GM12878 (cell line): ENCODE results near the gene LILRB4. TPM values are rescaled to one million over a fixed set of nuclear protein-coding genes. Genes with fewer than 3 reads are reported as not detected.

Experiments
- ATF7 ChIP-seq: fragments of 450-650 bp; IDR thresholded peaks from 2 replicates; pipeline ENCODE4 v1.6.1; 2016; ENCODE audit warnings: low read depth, mild to moderate bottlenecking
- CEBPZ ChIP-seq: fragments of 150-350 bp; IDR thresholded peaks from 2 replicates; pipeline ENCODE4 v1.6.1; 2016; ENCODE audit warnings: low read depth, low read length
- CREM ChIP-seq: IDR thresholded peaks from 2 replicates; pipeline ENCODE4 v1.6.1; 2014; ENCODE audit warnings: antibody characterized with exemption, low read depth
- HDAC6 ChIP-seq: fragments of 200-600 bp; sonication (generic); IDR thresholded peaks from one replicate; pipeline ENCODE4 v1.8.0; 2017; ENCODE audit warnings: antibody characterized with exemption; ENCODE audit not compliant: unreplicated experiment
- HDGF ChIP-seq: fragments of 450-650 bp; IDR thresholded peaks from 2 replicates; pipeline ENCODE4 v1.6.1; 2016; ENCODE audit warnings: antibody characterized with exemption
- KLF5 ChIP-seq: fragments of 450-650 bp; IDR thresholded peaks from 2 replicates; pipeline ENCODE4 v1.6.1; 2014; ENCODE audit warnings: mild to moderate bottlenecking; ENCODE audit not compliant: partially characterized antibody
- LARP7 ChIP-seq: fragments of 450-650 bp; IDR thresholded peaks from 2 replicates; pipeline ENCODE4 v1.6.1; 2017; ENCODE audit warnings: mild to moderate bottlenecking
- MXI1 ChIP-seq: fragments of 150-350 bp; IDR thresholded peaks from 2 replicates; pipeline ENCODE4 v1.6.1; 2011; ENCODE audit warnings: low read depth, mild to moderate bottlenecking, inconsistent platforms, low read length, improper control_type of control experiment
- NFIC ChIP-seq: IDR thresholded peaks from 2 replicates; pipeline ENCODE4 v1.6.1; 2012; ENCODE audit warnings: low read depth, mild to moderate bottlenecking, inconsistent platforms, low read length, moderate library complexity
- NFYA ChIP-seq: IDR thresholded peaks from 2 replicates; pipeline ENCODE4 v1.6.1; 2011; ENCODE audit warnings: low read depth, mild to moderate bottlenecking, low read length, improper control_type of control experiment, borderline replicate concordance
- PML ChIP-seq: IDR thresholded peaks from 2 replicates; pipeline ENCODE4 v1.6.1; 2012; ENCODE audit warnings: low read length, inconsistent platforms
- RB1 ChIP-seq: fragments of 450-650 bp; formaldehyde crosslinking; IDR thresholded peaks from 2 replicates; pipeline ENCODE4 v1.6.1; 2017; ENCODE audit warnings: mild to moderate bottlenecking, borderline replicate concordance
- RELA ChIP-seq: fragments of 450-650 bp; IDR thresholded peaks from 2 replicates; pipeline ENCODE4 v1.8.0; 2014; ENCODE audit warnings: borderline replicate concordance; ENCODE audit not compliant: partially characterized antibody
- RELB ChIP-seq: fragments of 450-650 bp; IDR thresholded peaks from 2 replicates; pipeline ENCODE4 v1.6.1; 2017; ENCODE audit warnings: low read depth, mild to moderate bottlenecking, moderate library complexity
- TARDBP ChIP-seq: IDR thresholded peaks from 2 replicates; pipeline ENCODE4 v1.6.1; 2016; ENCODE audit warnings: borderline replicate concordance
- TBL1XR1 ChIP-seq: IDR thresholded peaks from 2 replicates; pipeline ENCODE4 v1.6.1; 2012; ENCODE audit warnings: low read depth, low read length, improper control_type of control experiment
- TCF12 ChIP-seq: IDR thresholded peaks from 2 replicates; pipeline ENCODE4 v1.6.1; 2011; ENCODE audit warnings: low read depth, mild to moderate bottlenecking, low read length
- polyA plus RNA-seq, 11 experiments: library from polyadenylated mRNA; depleted of rRNA in 4 of 11; unstranded in 6 of 11; stranded (reverse) in 5 of 11; fragments of >200 nt; fragmentation: Nextera tagmentation in 4 of 11; fragmentation: Illumina TruSeq in 1 of 11; extraction: Ambion mirVana in 4 of 11; extraction: Trizol in 1 of 11; gene quantifications; 1 replicate in 1 of 11; 2 replicates in 10 of 11; pipeline versions ENCODE4 v1.2.1 to v1.2.3, GENCODE V29; 2011 to 2016; ENCODE audit warnings: inconsistent platforms in 2 of 11, missing spikeins in 2 of 11, low read depth in 1 of 11
- total RNA-seq, 4 experiments: library from RNA; depleted of rRNA in 3 of 4; stranded (reverse); fragments of >200 nt in 3 of 4; fragmentation: Illumina TruSeq in 1 of 4; extraction: Trizol in 1 of 4; gene quantifications; 2 replicates each; pipeline versions ENCODE4 v1.2.1 to v1.2.3, GENCODE V29; 2013 to 2021
- TF ChIP-seq, protein P1 (sequence below): IDR thresholded peaks from 2 replicates; pipeline ENCODE4 v1.6.1; 2012; ENCODE audit warnings: low read depth, low read length, improper control_type of control experiment
- TF ChIP-seq, protein P2 (sequence below): IDR thresholded peaks from 2 replicates; pipeline ENCODE4 v1.6.1; 2012; ENCODE audit warnings: low read length, inconsistent platforms
- TF ChIP-seq, protein P3 (sequence below): IDR thresholded peaks from 2 replicates; pipeline ENCODE4 v1.6.1; 2011; ENCODE audit warnings: mild to moderate bottlenecking, low read depth, low read length, moderate library complexity; ENCODE audit not compliant: insufficient replicate concordance

Gene LILRB4
- total and polyA plus RNA-seq, 10 of the 15 experiments (the other 5 are each of a cell fraction or from before 2014, with no cell fraction given), result 2.0 to 39.8 (median 16.0) TPM

GRCh38 chr19:54616821-54617560 lies 45.8 kb upstream of the LILRB4 start (continued):
- TF ChIP-seq LARP7 (0 out of 2 replicates have a peak, but pooled peaks have one; percentile 27), HDGF (no peak), CREM (peak; percentile 86), HDAC6 (no peak), KLF5 (no peak), TBL1XR1 (peak; percentile 90), RELA (no peak), RB1 (no peak), RELB (peak; percentile 96), MXI1 (peak; percentile 60; the same call in 1 of the 2 replicates), NFIC (peak; percentile 93), TARDBP (no peak), PML (peak; percentile 92), TCF12 (no peak), CEBPZ (peak; percentile 25; the same call in 1 of the 2 replicates), ATF7 (peak; percentile 82), NFYA (no peak)
- TF ChIP-seq, protein P1, sequence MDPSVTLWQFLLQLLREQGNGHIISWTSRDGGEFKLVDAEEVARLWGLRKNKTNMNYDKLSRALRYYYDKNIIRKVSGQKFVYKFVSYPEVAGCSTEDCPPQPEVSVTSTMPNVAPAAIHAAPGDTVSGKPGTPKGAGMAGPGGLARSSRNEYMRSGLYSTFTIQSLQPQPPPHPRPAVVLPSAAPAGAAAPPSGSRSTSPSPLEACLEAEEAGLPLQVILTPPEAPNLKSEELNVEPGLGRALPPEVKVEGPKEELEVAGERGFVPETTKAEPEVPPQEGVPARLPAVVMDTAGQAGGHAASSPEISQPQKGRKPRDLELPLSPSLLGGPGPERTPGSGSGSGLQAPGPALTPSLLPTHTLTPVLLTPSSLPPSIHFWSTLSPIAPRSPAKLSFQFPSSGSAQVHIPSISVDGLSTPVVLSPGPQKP, result no peak
- TF ChIP-seq, protein P2, sequence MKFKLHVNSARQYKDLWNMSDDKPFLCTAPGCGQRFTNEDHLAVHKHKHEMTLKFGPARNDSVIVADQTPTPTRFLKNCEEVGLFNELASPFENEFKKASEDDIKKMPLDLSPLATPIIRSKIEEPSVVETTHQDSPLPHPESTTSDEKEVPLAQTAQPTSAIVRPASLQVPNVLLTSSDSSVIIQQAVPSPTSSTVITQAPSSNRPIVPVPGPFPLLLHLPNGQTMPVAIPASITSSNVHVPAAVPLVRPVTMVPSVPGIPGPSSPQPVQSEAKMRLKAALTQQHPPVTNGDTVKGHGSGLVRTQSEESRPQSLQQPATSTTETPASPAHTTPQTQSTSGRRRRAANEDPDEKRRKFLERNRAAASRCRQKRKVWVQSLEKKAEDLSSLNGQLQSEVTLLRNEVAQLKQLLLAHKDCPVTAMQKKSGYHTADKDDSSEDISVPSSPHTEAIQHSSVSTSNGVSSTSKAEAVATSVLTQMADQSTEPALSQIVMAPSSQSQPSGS, result peak; percentile 83
- TF ChIP-seq, protein P3, sequence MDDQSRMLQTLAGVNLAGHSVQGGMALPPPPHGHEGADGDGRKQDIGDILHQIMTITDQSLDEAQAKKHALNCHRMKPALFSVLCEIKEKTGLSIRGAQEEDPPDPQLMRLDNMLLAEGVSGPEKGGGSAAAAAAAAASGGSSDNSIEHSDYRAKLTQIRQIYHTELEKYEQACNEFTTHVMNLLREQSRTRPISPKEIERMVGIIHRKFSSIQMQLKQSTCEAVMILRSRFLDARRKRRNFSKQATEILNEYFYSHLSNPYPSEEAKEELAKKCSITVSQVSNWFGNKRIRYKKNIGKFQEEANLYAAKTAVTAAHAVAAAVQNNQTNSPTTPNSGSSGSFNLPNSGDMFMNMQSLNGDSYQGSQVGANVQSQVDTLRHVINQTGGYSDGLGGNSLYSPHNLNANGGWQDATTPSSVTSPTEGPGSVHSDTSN, result no peak
